HEK293T (cell line): ENCODE results near the gene FARP1.

Experiments used
- CTCF ChIA-PET: fragments of 350-600 bp; formaldehyde crosslinking; extraction: SDS; loops from one replicate; lab custom pipeline; 2021; ENCODE audit warnings: antibody characterized with exemption, inconsistent platforms; lab: Yijun Ruan, JAX
- POLR2A ChIA-PET: fragments of 350-600 bp; formaldehyde crosslinking; extraction: SDS; loops from one replicate; lab custom pipeline; 2020; ENCODE audit warnings: antibody characterized with exemption, inconsistent platforms; lab: Yijun Ruan, JAX
- DNase-seq: peaks from one replicate; pipeline ENCODE4 v3.0.0; 2012; ENCODE audit warnings: mixed read lengths; ENCODE audit errors: extremely low spot score
- ARNT ChIP-seq: fragments of 450-650 bp; IDR thresholded peaks from 2 replicates; pipeline ENCODE4 v1.6.1; 2017; ENCODE audit warnings: mild to moderate bottlenecking
- BHLHE40 ChIP-seq: fragments of 450-650 bp; IDR thresholded peaks from 2 replicates; pipeline ENCODE4 v1.6.1; 2016; ENCODE audit warnings: mild to moderate bottlenecking, moderate library complexity, borderline replicate concordance
- CTBP1 ChIP-seq: fragments of 450-650 bp; IDR thresholded peaks from 2 replicates; pipeline ENCODE4 v1.6.1; 2016; ENCODE audit warnings: borderline replicate concordance
- ELF4 ChIP-seq: fragments of 450-650 bp; IDR thresholded peaks from 2 replicates; pipeline ENCODE4 v1.6.1; 2017; ENCODE audit warnings: antibody characterized with exemption
- FOXA1 ChIP-seq: fragments of 450-650 bp; IDR thresholded peaks from 2 replicates; pipeline ENCODE4 v1.6.1; 2016; ENCODE audit warnings: mild to moderate bottlenecking
- FOXK2 ChIP-seq: fragments of 450-650 bp; IDR thresholded peaks from 2 replicates; pipeline ENCODE4 v1.6.1; 2016; ENCODE audit warnings: mild to moderate bottlenecking
- FOXM1 ChIP-seq: fragments of 450-650 bp; IDR thresholded peaks from 2 replicates; pipeline ENCODE4 v1.6.1; 2017; ENCODE audit warnings: mild to moderate bottlenecking, borderline replicate concordance
- HDGF ChIP-seq: fragments of 450-650 bp; IDR thresholded peaks from 2 replicates; pipeline ENCODE4 v1.6.1; 2017; ENCODE audit warnings: antibody characterized with exemption, borderline replicate concordance
- L3MBTL2 ChIP-seq: fragments of 450-650 bp; conservative IDR thresholded peaks from 2 replicates; pipeline ENCODE4 v1.6.1; 2016; ENCODE audit warnings: mild to moderate bottlenecking
- LEF1 ChIP-seq: fragments of 450-650 bp; IDR thresholded peaks from 2 replicates; pipeline ENCODE4 v1.6.1; 2017; ENCODE audit warnings: mild to moderate bottlenecking, borderline replicate concordance
- NFRKB ChIP-seq: fragments of 450-650 bp; IDR thresholded peaks from 2 replicates; pipeline ENCODE4 v1.6.1; 2016; ENCODE audit warnings: mild to moderate bottlenecking, moderate library complexity
- PKNOX1 ChIP-seq: fragments of 450-650 bp; IDR thresholded peaks from 2 replicates; pipeline ENCODE4 v1.6.1; 2016
- SP1 ChIP-seq: fragments of 450-650 bp; IDR thresholded peaks from 2 replicates; pipeline ENCODE4 v1.6.1; 2017
- SUZ12 ChIP-seq: fragments of 450-650 bp; IDR thresholded peaks from 2 replicates; pipeline ENCODE4 v1.6.1; 2016; ENCODE audit warnings: mild to moderate bottlenecking
- TARDBP ChIP-seq: fragments of 450-650 bp; IDR thresholded peaks from 2 replicates; pipeline ENCODE4 v1.6.1; 2016
- ZNF384 ChIP-seq: fragments of 450-650 bp; IDR thresholded peaks from 2 replicates; pipeline ENCODE4 v1.6.1; 2016

The FARP1 gene

DNA sequence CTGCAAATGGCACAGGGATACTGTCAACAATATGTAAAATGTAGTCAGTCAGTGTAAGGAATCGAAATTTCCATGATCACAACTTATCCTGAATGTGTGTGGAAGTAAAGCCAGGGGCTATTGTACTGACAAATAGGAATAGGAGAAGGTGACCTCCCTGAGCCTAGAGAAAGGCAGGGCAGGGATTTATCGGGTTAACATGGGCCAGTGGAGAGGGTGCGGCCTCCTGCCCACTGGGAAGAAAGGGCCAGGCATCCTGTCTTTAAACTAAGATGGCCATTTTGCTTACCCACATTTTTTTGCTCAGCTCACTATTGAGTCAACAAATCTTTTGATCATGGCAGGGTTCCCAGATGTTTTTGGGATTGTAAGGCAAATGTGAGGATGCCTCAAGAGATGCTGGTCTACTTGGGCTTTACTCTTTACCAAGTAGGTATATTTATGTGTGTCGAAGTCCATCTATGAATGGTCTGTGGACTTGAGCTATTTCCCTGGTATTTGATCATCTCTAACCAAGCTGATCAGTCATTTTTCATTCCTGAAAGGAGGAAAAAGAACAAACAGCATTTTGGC, 150.8 kb downstream of the FARP1 start:
- POLR2A ChIA-PET: no interaction called here

GRCh38 chr13:98295371-98295770, 152.5 kb downstream of the FARP1 start:
- TF ChIP-seq HDGF (no peak), ZNF384 (no peak), BHLHE40 (no peak), ELF4 (no peak), L3MBTL2 (no peak), FOXA1 (no peak), SUZ12 (no peak), NFRKB (no peak), ARNT (no peak), LEF1 (no peak), SP1 (no peak), FOXK2 (no peak), PKNOX1 (no peak), CTBP1 (no peak), TARDBP (no peak), FOXM1 (no peak)
- DNase-seq: no peak
- POLR2A ChIA-PET: no interaction called here
- CTCF ChIA-PET: no interaction called here

More for the DNA sequence above, 150.8 kb downstream of the FARP1 start:
- CTCF ChIA-PET: no interaction called here
- no peak for DNase-seq
- TF ChIP-seq FOXM1: no peak
- TF ChIP-seq HDGF: no peak
- TF ChIP-seq FOXK2: no peak
- TF ChIP-seq PKNOX1: no peak
- no peak for TF ChIP-seq TARDBP
- no peak for TF ChIP-seq BHLHE40
- no peak for TF ChIP-seq FOXA1
- TF ChIP-seq ELF4: no peak
- no peak for TF ChIP-seq SUZ12
- no peak for TF ChIP-seq CTBP1
- TF ChIP-seq ARNT: no peak
- no peak for TF ChIP-seq ZNF384

- ChIA-PET CTCF (no interaction called here), POLR2A (no interaction called here)
- TF ChIP-seq PKNOX1 (no peak), BHLHE40 (no peak), FOXA1 (no peak), HDGF (no peak), ARNT (no peak), FOXK2 (no peak), NFRKB (no peak), SP1 (no peak), SUZ12 (no peak), ZNF384 (no peak), TARDBP (no peak)
- DNase-seq: no peak
Measured at GRCh38 chr13:98297051-98297450, 154.2 kb downstream of the FARP1 start.

GRCh38 chr13:98297745-98298144, 154.9 kb downstream of the FARP1 start:
- POLR2A ChIA-PET: no interaction called here
- TF ChIP-seq BHLHE40 (no peak), ARNT (no peak), HDGF (no peak), TARDBP (no peak), FOXA1 (no peak)
- DNase-seq: no peak
- CTCF ChIA-PET: no interaction called here

GRCh38 chr13:98298599-98298998, 155.7 kb downstream of the FARP1 start:
- TF ChIP-seq LEF1: no peak
- no peak for TF ChIP-seq NFRKB
- TF ChIP-seq PKNOX1: no peak
- TF ChIP-seq HDGF: no peak
- TF ChIP-seq FOXK2: no peak
- TF ChIP-seq ARNT: no peak
- TF ChIP-seq TARDBP: no peak
- no peak for TF ChIP-seq L3MBTL2
- DNase-seq: no peak
- ChIA-PET POLR2A (no interaction called here), CTCF (no interaction called here)

GRCh38 chr13:98299235-98299965, 156.5 kb downstream of the FARP1 start:
- POLR2A ChIA-PET: no interaction called here
- CTCF ChIA-PET: no interaction called here

More at GRCh38 chr13:98299235-98299965, 156.5 kb downstream of the FARP1 start:
- no peak for DNase-seq
- TF ChIP-seq ELF4 (no peak), L3MBTL2 (no peak), PKNOX1 (no peak), FOXM1 (no peak), ARNT (no peak), SP1 (no peak), FOXK2 (no peak), FOXA1 (no peak), LEF1 (no peak), SUZ12 (no peak), TARDBP (no peak), CTBP1 (no peak), BHLHE40 (no peak), ZNF384 (no peak), NFRKB (no peak), HDGF (no peak)
